Panc1 (cell line): ENCODE data around the gene EEF1A2.

Experiments used
- CTCF ChIP-seq: fragments of 450-650 bp; IDR thresholded peaks from 2 replicates; pipeline ENCODE4 v1.5.1; 2017; ENCODE audit warnings: mild to moderate bottlenecking
- POLR2AphosphoS5 ChIP-seq: IDR thresholded peaks from 2 replicates; pipeline ENCODE4 v1.6.1; 2012; ENCODE audit warnings: mild to moderate bottlenecking, low read depth, low read length, moderate library complexity
- SIN3A ChIP-seq: IDR thresholded peaks from 2 replicates; pipeline ENCODE4 v1.6.1; 2012; ENCODE audit warnings: low read depth, mild to moderate bottlenecking, low read length, moderate library complexity, borderline replicate concordance; ENCODE audit not compliant: insufficient read depth

GRCh38 chr20:63477944-63478343 lies 20.9 kb downstream of the EEF1A2 start:
- no peak for TF ChIP-seq SIN3A
- no peak for TF ChIP-seq CTCF
- TF ChIP-seq POLR2AphosphoS5, result no peak
